Fibroblast of skin of left biceps (primary cell): ENCODE results near the gene FAM186B.
A peak's percentile ranks its signal among the peaks of the same experiment; 100 is the strongest.
"Not testable (repeated sequence)": the region's sequence is repeated elsewhere in the genome, so short reads cannot be mapped to it uniquely, and the experiment has no call there.

ENCODE experiments used
- DNase-seq, 2 experiments: peaks; one replicate each; pipeline ENCODE4 v3.0.0-alpha.2; 2013; ENCODE audit warnings: low read depth in 2 of 2

Gene FAM186B

DNA sequence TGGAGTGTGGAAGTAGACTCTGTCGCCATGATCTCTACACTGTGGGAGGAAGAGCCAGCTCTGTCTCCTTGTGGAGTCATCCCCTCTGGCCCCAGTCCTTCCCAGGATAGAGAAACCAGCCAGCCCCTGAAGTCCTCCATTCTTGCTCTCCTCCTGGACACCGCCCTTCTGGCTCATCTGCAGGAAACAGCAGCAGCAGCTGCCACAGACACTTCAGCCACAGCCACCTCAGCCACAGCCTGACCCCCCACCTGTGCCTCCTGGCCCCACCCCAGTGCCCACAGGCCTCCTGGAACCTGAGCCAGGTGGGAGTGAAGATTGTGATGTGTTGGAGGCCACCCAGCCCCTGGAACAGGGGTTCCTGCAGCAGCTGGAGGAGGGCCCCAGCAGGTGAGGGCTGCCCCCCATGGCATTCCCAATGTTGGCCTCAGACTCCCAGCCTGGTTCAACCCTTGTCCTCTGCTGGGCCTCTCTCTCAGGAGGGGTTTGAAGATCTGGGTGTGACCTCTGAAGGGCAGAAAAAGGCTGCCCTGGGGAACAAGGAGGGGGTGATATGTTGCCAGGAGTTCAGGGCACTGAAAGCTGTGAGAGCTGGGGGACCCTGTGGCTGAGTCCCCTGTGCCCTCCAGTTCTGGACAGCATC is 28.4 kb upstream of the FAM186B start:
- no peak for DNase-seq

DNA sequence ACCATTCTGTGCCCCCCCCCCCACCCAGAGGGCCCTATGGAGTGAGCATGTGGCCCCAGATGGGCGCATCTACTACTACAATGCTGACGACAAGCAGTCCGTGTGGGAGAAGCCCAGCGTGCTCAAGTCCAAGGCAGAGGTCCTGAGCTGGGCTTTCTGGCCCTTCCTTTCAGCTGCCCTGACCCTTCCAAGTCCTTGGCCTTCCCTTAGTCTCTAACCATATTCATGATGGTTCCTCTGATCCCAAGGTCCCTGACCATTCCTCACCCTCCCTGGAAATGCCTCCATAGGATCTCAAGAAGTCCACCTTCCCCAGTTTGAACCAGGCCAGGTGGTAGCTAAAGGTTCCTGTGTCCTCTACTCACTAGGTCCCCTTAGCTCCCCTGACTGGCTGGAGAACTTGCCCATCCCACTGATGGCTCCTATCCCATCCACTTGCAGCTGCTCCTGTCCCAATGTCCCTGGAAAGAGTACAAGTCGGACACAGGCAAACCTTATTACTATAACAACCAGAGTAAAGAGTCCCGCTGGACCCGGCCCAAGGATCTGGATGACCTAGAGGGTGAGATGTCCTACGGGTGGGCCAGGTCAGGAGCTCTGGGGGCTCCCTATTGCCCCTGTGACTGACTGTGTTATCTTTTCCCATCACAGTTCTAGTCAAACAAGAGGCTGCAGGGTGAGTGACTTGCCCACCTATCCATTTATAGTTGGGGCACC is 27.7 kb upstream of the FAM186B start:
- no peak for DNase-seq

DNA sequence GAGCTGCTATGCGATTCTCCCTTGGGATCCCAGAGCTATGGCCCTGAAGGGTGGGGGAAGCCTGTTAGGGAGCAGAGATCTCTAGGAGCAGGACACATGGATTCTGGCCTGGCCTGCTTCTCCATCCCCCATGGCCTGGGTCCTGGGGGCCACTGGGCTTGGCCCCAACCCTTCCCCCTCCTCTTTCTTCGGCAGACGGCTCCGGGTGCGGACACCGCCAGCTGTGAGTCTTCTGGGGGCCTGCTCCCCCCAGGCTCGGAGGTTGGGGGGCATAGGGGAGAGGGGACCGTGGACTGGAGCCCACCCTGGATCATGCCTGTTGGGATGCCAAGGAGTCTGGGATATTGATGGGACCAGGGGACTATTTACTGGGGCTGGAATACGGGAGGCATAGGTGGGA is 27.0 kb upstream of the FAM186B start:
- no peak for DNase-seq

DNA sequence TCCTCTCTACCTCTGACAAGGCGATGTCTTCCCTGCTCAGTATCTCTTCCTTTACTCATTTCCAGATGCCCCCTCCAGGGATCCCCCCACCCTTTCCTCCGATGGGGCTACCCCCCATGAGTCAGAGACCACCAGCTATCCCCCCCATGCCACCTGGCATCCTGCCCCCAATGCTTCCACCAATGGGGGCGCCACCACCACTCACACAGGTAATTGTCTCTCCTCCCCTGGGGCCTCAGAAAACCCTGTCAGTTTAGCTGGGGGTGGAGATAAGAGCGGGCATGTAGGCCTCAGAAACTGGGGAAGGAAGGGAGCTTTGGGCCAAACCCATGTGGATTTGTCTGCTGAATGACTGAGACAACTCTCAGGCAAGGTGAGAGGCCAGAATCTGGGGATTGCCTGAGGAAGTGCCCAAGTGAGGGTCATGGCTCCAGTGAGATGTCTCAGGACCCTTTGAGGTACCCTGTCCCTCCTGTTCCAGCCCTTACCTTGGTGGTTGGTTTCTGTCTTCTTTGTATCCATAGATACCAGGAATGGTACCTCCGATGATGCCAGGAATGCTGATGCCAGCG is 26.0 kb upstream of the FAM186B start:
- no peak for DNase-seq

DNA sequence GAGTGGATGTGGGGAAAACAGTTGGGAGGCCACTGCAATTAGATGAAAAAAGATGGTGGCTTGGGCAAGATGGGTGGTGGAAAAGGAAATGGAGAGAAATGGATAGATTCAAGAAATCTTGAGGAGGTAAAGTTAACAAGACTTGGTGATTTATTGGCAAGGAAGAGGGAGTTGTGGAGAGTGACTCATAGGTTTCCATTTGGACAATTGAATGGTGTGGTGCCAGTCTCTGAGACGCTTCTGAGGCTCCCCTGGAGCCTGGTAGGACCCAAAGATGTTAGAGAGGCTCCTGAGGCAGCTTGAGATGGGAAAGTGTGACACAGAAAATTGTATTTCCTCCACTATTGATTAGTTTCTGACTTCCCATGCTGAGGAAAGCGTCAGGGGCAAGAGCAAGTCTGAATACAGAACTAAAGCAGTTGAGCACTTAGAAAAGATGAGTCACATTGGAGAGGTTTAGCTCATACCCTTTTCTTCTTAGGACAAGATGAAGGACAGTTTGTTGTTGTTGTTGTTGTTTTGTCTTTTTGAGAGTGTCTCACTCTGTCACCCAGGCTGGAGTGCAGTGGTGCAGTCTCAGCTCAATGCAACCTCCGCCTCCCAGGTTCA is 22.4 kb upstream of the FAM186B start:
- DNase-seq = no peak

DNA sequence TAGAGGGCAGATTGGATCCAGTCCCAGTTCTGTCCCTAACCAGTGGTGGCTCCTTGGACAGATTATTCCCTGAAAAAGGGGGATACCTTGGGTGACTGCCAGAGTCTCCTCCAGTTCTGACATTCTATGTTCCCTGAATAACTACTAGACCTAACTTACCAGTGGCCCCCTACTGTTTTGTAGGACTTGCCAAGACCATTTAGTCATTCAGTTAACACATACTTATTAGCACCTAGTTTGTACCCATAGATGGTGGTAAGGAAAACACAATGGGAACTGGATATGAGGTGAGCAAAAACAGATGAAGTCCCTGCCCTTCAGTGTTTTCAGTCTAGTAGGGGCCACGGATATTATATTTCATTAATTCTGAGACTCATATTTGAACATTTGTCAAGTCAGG is 21.4 kb upstream of the FAM186B start:
- DNase-seq = no peak

DNA sequence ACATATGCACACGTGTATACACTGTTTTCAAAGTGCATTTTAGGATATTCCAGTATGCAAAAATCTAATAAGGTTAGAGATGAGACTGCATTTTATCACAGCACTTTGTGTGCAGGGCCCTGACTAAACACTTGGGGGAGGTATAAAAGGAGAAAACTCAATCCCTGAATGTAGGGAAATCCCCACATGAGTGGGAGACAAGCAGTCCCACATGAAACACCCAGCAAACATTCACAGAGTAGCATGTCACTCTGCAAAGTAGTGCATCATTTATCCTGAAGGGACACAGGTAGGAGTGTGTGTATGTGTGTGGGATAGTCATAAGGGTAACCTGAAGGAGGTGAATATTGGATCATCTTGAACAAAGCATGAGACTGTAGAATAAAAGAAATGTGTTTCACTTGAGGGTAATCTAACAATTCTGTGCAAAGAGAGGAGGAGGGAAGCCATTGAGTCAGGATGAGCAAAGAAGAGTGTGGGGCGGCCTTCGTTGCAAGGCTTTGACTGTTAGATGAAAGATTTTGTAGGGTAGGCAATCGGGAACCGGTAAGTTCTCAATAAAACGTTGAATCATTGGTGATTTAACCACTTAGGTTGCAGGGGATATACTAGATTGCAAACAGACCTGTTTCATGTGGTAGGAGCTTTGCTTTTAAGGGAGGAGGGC is 20.9 kb upstream of the FAM186B start:
- no peak for DNase-seq

DNA sequence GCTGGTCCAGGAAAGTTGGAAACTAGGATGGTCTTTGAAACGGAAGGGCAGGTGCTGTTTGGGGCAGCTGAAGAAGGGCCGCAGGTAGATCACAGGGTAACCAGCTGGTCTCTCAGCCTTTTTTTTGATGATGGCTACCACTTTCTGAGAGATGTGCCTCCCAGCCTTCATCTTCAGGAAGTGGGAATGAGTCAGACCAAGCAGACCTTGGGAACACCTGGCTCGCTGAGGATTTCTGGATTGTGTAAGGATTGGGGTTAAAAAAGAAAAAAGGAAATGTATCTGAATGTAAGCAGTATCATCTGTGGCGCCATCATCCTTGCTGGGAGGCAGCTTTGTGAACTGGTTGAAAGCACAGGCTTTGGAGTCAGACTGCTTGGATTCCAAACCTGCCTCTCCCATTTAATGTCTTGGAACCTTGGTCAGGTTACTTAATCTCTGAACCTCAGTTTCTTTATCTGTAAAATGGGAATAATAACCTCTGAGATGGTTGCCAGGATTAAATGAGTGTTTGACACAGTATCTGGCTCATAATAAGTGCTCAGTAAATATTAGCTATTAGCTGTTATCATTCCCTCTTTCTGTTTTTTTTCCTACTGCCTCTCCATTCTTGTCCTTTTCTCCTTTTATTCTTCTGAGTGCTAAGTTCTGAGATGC is 19.6 kb upstream of the FAM186B start:
- DNase-seq = peak in 1 of 2 experiments; percentile 6

DNA sequence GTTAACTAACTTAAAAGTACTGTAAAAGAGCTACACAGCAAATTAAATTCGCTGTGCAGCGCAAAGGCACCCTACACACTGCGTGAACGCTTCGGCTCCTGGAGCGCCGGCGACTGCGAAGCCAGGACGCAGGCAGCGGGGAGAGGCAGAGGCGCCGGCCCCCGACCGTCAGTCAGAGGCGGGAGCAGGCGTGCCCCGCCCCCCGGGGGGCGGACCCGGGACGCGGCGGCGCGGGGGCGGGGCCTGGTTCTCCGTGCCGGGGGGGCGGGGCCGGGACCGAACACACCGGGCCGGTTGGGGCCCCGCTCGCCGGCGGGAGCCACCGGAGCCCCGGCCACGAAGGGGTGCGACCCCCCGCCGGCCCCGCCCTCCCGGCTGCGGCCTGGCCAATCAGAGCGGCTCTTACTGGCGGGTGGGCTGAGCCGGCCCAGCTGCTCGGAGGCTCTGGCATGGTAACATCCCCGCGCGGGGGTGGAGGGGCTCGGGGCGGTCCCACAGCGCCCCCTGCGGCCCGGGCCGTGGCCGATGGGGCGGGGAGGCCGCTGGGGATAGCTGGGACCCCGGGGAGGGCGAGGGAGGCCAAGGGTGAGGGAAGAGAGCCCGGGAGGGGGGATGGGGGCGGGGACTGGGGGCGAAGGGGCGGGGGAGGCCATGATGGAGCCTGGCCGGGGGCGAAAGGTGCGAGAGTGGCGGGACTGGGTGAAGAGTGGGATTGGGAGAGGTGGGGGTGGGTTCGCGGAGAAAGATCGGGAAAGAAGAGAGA is 17.9 kb upstream of the FAM186B start, which contains the start of gene PRPF40B:
Gene PRPF40B (plus strand): TSS at position 420 of the 763 bp plus-strand sequence. CDS start 30 bp downstream, at position 450.
- peak; percentile 49 to 53 for DNase-seq

DNA sequence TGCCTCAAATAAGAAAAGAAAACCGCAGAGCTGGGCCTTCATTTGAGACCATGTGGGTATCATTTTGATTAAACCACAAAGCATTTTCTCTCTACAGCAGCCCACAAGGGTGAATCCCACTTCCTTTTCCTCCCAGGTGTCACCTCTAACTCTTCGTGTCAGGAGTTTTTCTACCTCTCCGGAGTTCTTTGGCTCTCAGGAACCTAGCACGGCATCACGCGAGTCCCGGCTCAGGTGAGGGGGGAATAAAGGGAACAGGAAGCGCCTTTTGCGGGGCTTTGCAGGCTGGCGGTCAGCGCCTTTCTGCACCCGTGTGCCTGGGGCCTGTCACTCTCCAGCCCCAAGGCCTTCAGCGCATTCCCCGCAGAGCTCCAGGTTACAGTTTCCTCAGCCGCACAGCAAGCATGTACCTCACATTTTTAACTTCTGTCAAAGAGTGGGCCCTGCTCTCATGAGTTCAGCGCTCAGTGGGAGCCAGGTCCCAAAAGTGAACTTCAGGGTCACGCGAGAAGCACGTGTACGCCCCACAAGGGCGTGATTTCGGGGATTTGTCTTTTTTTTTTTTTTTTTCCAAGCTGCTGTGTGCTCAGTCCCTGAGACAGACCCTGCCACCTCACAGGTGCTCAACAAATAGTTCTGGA is 17.2 kb upstream of the FAM186B start:
- DNase-seq = peak in 1 of 2 experiments; percentile 4

DNA sequence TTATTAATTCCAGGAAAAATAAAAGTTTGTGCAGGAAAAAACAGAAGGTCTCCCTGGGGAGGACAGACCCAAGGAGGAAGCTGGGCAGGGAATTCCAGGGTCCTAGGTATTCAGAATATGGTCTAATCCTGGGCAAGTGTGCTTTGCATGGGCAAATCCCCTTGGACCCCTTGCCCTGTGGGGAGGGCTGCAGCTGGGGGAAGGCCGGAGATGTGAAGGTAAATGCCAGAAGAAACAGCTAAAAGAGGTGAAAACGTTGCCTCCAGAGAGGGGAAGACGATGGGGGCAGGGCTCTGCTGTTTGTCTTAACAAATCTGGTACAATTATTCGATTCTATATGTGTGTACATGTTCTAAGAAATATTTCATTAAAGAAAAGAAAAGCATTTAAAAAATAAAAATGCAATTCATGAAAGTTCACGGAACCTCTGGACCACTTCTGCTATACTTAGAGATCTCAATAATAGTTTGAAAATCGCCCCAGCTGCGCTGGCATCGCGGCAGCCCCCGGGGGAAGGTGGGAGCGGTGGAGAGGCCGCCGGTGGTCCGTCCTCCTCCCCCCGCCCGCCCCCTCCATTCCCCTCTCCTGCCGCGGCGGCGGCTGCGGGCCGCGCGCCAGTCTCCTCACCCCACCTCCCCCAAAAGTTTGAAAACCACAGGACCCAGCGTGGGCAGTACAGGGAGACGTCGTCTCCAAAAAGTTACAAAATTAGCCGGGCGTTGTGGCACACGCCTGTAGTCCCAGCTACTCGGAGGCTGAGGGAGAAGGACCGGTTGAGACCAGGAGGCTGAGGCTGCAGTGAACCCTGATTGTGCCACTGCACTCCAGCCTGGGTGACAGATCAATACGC is 16.4 kb upstream of the FAM186B start:
- DNase-seq = no peak

DNA sequence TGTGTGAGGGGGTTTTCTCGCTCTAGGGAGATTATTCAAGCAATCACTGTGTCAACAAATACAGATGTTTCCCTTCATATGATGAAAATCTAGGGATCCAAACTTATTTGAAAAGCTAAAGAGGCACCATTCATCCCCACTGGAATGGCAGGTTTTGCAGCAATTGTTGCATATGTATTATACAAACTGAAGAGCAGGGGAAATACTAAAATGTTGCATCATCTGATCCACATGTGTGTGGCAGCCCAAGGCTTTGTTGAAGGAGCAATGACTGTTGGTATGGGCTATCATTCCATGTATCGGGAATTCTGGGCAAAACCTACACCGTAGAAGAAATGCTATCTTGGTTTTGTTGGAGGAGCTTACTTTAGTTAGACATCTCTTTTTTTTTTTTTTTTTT is 13.8 kb upstream of the FAM186B start:
- DNase-seq = no peak

DNA sequence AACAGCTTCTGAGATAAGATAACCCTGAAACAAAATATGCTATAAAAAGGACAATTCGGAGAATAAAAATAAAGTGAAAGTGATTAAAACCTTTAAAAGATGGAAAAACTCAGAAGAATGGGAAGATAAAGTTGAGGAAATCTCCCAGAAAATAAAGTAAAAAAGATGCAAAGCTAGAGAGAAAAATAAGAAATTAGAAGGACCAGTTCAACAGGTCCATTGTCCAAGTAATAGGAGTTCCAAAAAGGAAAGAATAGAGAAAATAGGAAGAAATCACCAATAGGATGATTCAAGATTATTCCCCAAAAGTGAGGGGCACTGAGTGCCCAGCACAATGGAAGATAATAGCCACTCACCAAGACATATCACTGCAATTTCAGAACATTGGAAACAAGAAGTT is 13.1 kb upstream of the FAM186B start:
- DNase-seq = no peak

DNA sequence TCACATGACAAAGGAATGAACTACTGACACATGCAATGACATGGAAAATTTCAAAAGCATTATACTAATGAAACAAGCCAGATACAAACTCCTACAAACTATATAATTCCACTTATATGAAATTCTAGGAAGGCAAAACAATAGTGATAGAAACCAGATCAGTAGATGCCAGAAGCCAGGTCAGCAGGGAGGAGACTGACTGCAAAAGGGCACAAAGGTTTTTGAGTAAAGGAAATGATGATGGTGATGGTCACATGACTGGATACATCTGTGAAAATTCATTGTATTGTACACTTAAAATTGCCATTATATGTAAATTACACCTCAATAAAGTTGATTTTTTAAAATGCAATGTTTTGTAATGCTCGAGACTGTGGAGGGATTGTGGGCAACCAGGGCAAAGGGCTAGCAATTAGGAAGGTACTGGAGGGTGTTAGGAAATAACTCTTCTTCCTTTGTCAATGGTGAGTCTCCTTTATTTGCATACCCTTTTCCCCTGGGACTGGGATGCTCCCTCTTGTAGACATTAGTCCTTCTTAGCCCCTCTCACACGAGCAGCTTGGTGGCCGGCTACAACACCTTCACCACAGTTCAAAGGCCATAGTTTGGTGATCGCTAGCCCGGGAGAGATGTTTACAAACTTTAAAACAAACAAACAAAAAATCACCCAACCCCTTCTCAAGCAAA is 11.2 kb upstream of the FAM186B start:
- no peak for DNase-seq

DNA sequence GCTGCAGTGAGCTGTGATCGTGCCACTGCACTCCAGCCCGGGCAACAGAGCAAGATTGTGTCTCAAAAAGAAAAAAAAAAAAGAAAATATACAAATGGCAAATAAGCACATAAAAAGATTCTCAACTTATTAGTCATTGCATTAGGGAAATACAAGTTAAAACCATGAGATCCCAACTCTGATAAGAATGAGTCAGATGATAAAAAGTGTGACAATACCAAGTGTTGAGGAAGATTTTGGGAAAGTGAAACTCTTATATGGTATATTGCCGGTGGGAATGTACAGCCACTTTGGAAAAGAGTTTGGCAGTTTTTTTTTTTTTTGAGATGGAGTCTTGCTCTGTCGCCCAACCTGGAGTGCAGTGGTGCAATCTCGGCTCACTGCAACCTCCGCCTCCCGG is 10.3 kb upstream of the FAM186B start:
- DNase-seq = peak in 1 of 2 experiments; percentile 7

DNA sequence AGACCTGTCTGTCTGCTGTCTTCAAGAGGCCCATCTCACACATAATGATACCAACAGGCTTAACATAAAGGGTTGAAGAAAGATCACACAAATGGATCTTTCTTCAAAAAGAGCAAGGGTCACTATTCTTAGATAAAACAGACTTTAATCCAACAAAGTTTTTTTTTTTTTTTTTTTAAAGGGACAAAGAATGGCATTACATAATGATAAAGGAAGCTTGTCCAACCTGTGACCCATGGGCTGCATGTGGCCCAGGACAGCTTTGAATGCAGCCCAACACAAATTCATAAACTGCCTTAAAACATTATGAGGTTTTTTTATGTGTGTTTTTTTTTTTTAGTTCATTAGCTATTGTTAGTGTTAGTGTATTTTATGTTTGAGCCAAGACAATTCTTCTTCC is 6.8 kb upstream of the FAM186B start:
- DNase-seq = no peak

DNA sequence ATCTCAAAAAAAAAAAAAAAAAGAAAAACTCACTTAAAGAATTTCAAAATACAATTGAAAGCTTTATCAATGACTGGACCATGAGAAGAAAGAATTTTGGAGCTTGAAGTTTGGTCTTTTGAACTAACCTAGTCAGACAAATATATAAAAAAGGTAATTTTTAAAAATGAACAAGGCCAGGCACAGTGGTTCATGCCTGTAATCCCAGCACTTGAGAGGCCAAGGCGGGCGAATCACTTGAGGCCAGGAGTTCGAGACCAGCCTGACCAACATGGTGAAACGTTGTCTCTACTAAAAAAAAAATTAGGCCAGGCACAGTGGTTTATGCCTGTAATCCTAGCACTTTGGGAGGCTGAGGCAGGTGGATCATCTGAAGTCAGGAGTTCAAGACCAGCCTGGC is 5.3 kb upstream of the FAM186B start:
- DNase-seq = not testable (repeated sequence)

DNA sequence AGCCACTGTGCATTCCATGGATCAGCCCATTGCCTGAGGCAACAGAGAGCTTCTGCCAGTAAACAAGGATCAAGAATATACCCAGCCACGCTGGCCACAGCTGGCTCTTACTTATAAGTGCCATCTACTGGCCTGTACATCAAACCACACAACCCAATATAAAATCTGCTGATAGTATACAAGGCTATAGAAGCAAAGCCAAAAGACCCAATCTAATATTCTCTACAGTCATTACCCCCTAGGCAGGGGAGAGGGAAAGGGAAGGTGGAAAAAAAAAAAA is 4.4 kb upstream of the FAM186B start:
- DNase-seq = no peak
